Body of pancreas (tissue), 4 donors: ENCODE data around the gene ANKRD11.

Experiments used
- POLR2A ChIP-seq, 3 donors: fragments of 450-650 bp; IDR thresholded peaks; one replicate each; pipeline ENCODE4 v1.6.1; 2016; ENCODE audit warnings: antibody characterized with exemption in 3 of 3, mild to moderate bottlenecking in 2 of 3
- TF ChIP-seq, protein P1 (sequence below), 7 experiments: fragments of 450-650 bp in 4 of 7; fragments of 200-600 bp in 3 of 7; sonication (generic) in 3 of 7; IDR thresholded peaks; one replicate each; pipeline ENCODE4 v1.5.1; 2016 to 2019; ENCODE audit warnings: antibody characterized with exemption in 7 of 7

DNA sequence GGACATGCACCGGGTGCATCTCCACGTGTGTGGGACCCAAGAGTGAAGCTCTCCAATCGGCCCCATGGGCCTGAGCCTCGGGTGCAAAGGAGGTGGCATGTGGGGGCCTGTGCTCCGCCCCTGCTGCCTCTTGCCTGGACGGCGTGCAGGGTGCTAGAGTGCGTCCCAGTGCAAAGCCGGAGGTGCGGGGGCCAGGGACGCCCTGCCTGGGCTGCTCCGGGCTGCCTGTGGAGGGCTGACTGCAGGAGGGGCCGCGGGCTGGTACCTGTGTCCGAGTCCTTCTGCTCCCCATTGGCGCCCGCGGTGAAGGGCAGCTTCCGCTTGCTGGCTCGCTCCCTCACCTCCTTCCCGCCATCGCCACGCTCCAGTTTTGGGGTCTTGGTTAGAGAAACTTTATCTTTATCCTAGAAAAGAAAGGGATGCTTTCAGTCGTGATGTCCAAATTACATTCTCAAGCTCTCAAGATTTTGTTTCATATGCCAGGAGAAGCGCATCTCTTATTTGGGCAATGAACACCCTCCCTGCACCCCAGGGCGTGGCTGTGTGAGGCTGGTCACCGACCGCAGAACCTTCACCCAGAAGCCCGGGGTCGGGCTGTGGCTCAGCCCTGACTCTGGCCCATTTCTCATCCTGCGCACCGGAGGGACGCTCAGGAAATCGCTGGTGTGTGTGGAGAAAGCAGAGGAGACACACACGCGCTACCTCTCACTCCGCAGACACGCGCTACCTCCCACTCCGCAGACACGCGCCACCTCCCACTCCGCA, 185.2 kb downstream of the ANKRD11 start:
- TF ChIP-seq, protein P1, sequence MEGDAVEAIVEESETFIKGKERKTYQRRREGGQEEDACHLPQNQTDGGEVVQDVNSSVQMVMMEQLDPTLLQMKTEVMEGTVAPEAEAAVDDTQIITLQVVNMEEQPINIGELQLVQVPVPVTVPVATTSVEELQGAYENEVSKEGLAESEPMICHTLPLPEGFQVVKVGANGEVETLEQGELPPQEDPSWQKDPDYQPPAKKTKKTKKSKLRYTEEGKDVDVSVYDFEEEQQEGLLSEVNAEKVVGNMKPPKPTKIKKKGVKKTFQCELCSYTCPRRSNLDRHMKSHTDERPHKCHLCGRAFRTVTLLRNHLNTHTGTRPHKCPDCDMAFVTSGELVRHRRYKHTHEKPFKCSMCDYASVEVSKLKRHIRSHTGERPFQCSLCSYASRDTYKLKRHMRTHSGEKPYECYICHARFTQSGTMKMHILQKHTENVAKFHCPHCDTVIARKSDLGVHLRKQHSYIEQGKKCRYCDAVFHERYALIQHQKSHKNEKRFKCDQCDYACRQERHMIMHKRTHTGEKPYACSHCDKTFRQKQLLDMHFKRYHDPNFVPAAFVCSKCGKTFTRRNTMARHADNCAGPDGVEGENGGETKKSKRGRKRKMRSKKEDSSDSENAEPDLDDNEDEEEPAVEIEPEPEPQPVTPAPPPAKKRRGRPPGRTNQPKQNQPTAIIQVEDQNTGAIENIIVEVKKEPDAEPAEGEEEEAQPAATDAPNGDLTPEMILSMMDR (IDR thresholded peaks at IDR 0.05) = no peak
- no peak for TF ChIP-seq POLR2A (IDR thresholded peaks at IDR 0.05)
